GM20431 (cell line): ENCODE results near the gene ABHD17A.

Experiments used
- in situ Hi-C: fragments of 300-500 bp; cut with MseI, MboI; formaldehyde crosslinking; loops from one replicate; pipeline ENCODE4 v1.15.0; 2020; ENCODE audit warnings: low sequenced_read_pairs; ENCODE audit not compliant: unreplicated experiment

The ABHD17A gene

DNA sequence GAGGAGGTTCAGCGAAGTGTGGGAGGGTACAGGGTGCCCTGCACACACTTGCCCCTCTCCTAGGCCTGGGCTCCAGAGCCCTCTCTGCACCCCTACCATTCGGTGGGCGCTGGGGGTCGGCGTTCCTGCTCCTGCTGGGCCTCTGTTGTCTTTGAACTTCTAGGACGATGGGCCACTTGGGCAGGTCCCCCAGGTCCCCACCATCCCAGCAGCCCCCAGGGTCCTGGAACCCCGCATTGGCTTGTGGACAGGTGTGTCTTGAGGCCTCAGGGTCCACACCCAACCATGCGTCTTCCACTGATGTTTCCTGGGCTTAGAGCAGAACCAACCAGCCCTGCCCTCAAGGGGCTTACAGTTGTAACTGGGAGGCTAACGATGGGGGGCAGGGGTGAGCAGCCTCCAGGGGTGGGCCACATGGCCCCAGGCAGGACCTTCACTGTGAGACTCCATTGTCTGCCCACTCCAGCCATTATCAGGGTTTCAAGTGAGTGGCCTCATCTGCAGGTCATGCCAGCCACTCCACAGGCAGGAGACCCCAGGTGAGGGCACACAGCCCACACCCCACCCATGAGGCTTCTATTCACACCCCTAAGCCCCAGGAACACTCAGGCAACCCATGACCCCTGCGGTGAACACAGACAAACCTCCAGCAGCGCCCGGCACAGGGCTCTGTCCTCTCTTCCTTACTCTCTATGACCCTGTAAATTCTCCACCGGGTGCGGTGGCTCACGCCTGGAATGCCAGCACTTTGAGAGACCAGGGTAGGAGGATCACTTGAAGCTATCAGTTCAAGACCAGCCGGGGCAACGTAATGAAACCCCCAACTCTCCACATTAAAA is 19.9 kb downstream of the ABHD17A start:
- in situ Hi-C loops, result no loop called here

- in situ Hi-C loops, result no loop called here
These were observed 20.7 kb downstream of the ABHD17A start for GRCh38 chr19:1864480-1865171.

- in situ Hi-C loops, result no loop called here
These were observed 21.4 kb downstream of the ABHD17A start for GRCh38 chr19:1863638-1864479.

- in situ Hi-C loops, result no loop called here
These were observed 22.0 kb downstream of the ABHD17A start, which contains the start of gene KLF16 for GRCh38 chr19:1863328-1863637. TSS of gene KLF16 (minus strand) at chr19:1863579. CDS start at chr19:1863497, 82 bp downstream.

DNA sequence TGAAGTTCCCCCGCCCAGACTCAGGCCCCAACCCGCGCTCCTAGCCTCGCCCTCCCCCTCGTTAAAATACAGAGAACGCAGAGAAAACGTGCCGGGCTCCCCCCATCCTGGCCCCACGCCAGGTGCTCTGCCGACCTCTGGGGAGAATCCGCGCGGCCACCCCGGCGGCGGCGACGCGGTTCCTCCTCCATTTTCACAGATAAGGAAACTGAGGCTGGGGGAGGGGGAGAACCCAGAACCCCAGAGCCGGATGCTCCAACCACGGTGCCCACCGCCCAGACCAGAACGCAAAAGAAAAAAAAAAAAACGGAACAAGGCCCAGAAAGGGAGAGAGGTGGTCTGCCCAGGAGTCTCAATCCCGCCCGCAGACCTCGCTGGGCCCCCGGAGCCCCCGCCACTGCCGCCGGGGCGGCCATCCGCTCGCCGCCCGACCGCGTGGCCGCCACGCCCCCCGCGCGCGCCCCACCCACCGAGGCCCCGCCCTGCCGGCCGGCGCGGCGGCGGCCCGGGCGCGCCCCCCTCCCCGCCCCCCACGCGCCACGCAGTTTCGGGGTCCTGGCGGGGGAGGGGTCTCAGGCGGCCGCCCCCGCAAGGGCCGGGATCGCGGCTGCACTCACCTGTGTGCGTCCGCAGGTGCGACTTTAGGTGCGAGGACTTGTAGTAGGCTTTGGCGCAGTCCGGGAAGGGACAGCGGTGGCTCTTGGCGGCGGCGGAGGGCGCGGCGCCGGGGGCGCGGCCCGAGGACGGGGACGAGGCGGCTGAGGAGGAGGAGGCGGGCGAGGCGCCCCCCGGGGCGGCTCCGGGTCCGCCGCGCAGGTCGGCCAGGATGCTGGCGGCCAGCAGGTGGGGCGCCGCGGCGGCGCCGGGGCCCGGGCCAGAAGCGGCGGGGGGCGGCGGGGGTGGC is 22.6 kb downstream of the ABHD17A start:
- in situ Hi-C loops, result no loop called here

DNA sequence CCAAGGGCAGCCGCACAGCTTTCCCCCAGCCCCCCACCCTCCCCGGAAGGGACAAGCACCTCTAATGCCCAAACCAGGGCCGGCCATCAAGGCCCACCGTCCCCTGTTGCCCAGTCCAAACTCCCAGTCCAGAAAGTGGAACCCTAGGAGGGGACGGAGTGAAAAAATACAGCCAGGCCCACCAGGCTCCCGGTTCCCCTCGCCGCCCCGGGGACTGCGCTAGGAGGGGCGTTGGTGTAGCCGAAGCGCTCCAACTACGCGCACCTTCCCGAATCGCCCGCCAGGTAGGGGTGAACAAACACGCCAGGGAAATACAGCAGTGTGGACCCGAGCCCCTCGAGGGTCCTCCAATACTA is 23.2 kb downstream of the ABHD17A start:
- in situ Hi-C loops, result no loop called here

DNA sequence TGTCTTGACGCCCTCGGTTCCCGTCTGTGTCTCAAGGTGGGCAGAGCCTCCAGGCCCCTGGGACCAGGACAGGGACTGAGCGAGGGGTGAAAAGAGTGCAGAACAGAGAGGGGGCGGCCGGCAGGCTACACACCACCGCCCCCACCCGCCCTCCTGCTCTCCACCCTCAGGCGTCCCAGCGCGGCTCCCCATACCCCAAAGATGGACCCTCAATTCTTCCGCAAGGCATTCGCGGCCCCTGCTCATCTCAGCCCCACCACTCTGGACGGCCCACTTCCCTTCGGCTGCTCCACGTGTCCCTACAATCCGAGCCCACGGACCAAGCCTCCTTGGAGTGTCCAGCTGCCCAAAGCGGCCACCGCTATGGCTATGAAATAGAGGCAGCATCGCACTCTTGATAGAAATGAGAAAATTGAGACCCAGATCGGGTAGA is 23.7 kb downstream of the ABHD17A start:
- in situ Hi-C loops, result no loop called here

- in situ Hi-C loops, result no loop called here
These were observed 24.3 kb downstream of the ABHD17A start for GRCh38 chr19:1860821-1861598.

DNA sequence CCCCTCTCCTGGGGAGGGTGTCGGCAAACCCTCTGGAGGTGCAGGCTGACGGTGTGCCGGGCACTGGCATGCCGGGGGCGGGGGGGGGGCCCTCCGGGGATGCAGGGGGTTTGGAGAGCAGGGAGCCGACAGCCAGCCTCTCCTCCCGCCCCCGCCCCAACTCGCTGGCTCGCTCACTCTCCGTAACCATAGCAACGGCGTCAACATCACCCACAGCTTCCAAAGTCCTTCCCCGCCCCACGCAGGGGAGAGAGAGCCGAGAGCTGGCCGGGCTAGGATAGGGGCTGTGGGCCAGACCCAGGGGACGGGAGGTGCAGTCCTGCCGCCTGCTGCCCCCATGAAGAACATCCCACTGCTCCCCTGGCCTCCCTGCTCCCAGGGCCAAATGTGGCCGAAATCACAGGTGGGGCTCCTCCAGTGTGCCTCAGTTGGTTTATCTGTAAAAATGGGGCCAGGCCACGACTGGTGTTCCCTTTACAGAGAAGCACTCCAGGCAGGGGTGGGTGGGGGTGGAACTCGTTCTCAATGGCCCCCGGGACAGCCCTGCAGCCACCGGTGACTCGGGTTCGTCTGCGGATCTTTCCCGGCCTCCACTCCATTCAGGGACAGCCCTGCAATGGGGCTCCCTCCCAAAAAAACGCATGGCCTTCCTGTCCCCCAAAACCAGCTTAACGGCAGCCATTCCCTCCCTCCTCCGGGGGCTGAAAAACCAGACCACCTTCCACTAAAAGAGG is 25.1 kb downstream of the ABHD17A start:
- in situ Hi-C loops, result no loop called here

GRCh38 chr19:1859331-1859781 is 25.9 kb downstream of the ABHD17A start:
- in situ Hi-C loops, result no loop called here

GRCh38 chr19:1858412-1859081 is 26.7 kb downstream of the ABHD17A start:
- in situ Hi-C loops, result no loop called here

GRCh38 chr19:1857648-1858326 is 27.5 kb downstream of the ABHD17A start:
- in situ Hi-C loops, result no loop called here

- in situ Hi-C loops, result no loop called here
These were observed 28.3 kb downstream of the ABHD17A start for GRCh38 chr19:1856698-1857603.

DNA sequence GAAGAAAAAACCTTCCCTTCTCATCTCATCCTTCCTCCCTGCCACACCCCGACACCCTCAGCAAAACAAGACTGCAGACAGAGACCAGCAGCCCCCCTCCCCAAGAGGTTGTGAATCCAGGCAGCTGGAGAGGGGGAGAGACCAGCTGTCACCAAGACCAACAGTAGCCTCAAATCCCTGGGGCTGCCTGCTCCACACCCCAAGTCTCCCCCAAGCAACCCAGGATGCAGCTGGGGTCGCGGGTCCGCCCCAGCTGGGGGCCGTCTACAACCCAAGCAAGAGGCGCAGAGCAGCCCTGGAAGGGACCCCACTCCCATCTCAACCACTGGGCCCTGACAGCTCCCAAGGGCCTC is 29.0 kb downstream of the ABHD17A start:
- in situ Hi-C loops, result no loop called here

GRCh38 chr19:1855828-1856255 is 29.5 kb downstream of the ABHD17A start:
- in situ Hi-C loops, result no loop called here
